Left colon (tissue), 2 donors: ENCODE data around the gene SEPTIN7. TPM values are rescaled to one million over a fixed set of nuclear protein-coding genes. Genes with fewer than 3 reads are reported as not detected.
A peak's percentile ranks its signal among the peaks of the same experiment; 100 is the strongest.

Experiments
- ATAC-seq: fragments of 200-7000 bp; cut with Tn5 transposase; one replicate; pipeline ENCODE4 v1.9.1; 2020; ENCODE audit warnings: mild to moderate bottlenecking, moderate library complexity
- DNase-seq, 2 donors: peaks; one replicate each; pipeline ENCODE4 v3.0.0-alpha.2; 2020
- intact Hi-C, 2 donors: fragments of 100-400 bp; cut with DNase I in 1 of 2; cut with micrococcal nuclease in 1 of 2; formaldehyde crosslinking; loops; one replicate each; pipeline versions ENCODE4 v1.11.2 to v1.14.0; 2022; cut with DNase I, micrococcal nuclease
- total RNA-seq, 2 donors: library from RNA; stranded (reverse); fragmentation: NEBNext Ultra II Directional; extraction: Animal tissue kit (Norgen Biotek cat#: 25700); gene quantifications; one replicate each; pipeline ENCODE4 v1.2.1, GENCODE V29; 2021
- donor health status: DM: no; HTN: no; CAD: no.
- donor health status: DM: yes; HTN: yes; CAD: no.

The SEPTIN7 gene
- total RNA-seq, 2 donors from 2014 or later = 107 to 131 TPM

- intact Hi-C loops = no loop called here
- DNase-seq = no peak
- no peak for ATAC-seq
Measured at GRCh38 chr7:35781767-35782515, 18.9 kb upstream of the SEPTIN7 start.

DNA sequence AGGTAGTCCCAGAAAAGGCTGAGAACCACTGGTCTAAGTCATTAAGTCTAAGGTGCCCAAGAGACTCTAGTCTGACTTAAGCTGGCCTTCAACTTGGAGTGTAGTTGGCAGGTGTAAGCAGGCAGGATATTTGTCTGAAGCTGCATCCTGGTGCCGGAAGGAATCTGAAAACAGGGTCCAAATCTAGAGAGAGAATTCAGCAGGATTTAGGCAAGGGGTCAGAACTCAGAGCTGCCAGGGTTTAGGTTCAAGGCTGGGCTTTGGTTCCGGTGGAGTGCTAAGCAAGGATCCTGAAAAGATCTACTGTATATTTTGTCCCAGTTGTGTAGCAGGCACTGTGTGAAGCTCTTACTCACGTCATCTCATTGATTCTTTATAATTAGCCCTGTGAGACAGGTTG, 16.5 kb upstream of the SEPTIN7 start:
- intact Hi-C loops = no loop called here
- DNase-seq = no peak
- no peak for ATAC-seq

GRCh38 chr7:35785250-35785649, 15.6 kb upstream of the SEPTIN7 start:
- no peak for ATAC-seq
- intact Hi-C loops = no loop called here
- no peak for DNase-seq

DNA sequence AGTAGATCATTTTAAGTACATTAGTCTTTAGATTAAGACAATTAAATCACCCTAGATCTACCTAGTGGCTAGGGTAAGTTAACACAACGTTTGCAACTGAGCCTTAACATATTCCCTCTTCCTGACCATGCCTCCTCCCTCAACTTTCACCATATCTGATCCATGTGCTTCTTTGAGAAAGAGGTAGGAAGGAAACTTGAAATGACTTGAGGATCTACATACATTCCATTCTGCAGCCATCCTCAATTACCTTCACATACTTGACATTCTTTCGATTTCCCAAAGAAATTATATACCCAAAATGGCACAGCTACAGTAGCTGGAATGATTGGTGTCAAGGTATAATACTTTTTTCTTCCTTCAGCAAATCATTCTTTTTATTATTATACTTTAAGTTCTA, 12.9 kb upstream of the SEPTIN7 start:
- intact Hi-C loops = no loop called here
- ATAC-seq = no peak
- DNase-seq = no peak

GRCh38 chr7:35792472-35792871, 8.4 kb upstream of the SEPTIN7 start:
- ATAC-seq (no peak), DNase-seq (no peak)
- intact Hi-C loops = no loop called here

GRCh38 chr7:35792873-35793489, 7.9 kb upstream of the SEPTIN7 start:
- DNase-seq = no peak
- no peak for ATAC-seq

DNA sequence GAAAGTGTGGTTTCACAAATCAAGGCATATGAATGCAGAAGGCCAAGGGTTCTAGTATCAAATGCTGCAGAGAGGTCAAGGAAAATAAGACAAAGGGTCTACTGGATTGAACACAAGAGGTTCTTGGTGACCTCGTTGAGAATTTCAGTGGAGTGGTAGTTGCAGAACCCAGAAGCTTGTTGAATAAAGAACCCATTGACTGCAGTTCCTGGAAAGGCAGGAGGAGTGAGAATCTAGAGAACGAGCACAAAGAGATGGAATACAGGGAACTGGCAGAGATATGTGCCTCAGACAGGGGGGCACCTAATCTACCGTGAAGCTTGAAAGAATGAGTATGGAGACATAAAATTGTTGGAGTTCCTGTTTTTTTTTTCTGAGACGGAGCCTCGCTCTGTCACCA, 3.5 kb upstream of the SEPTIN7 start:
- DNase-seq = no peak
- intact Hi-C loops = no loop called here
- no peak for ATAC-seq

More at GRCh38 chr7:35792873-35793489, 7.9 kb upstream of the SEPTIN7 start:
- intact Hi-C loops = no loop called here

GRCh38 chr7:35799846-35800717, 775 bp upstream of the SEPTIN7 start:
- peak; percentile 67 for ATAC-seq
- intact Hi-C loops = loop anchor here in 1 of 2 donors (5.0 kb wide), 1 partner anchor 88 kb away; no protein-coding TSS in a partner anchor
- DNase-seq = peak; percentile 90

GRCh38 chr7:35801392-35802101, 690 bp downstream of the SEPTIN7 start:
- DNase-seq = peak; percentile 74 to 79
- intact Hi-C loops = loop anchor here in 1 of 2 donors (5.0 kb wide), 1 partner anchor 89 kb away; no protein-coding TSS in a partner anchor
- ATAC-seq = peak; percentile 55

DNA sequence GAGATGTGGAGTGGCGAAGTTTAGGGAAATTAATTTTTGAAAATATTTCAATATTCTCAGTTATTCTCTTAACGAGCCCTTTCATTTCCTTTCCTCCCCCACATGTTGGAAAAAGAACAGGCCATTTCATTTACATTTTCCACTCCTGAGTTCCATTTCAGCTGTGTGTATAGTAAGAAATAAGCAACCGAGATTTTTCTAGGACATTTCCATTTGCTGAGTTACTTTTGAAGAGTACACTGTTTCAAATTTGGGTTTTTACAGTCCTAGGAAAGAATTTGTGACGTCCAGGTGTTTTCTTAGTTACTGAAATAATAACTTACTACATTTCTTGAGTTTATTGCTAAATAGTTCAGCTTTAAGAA, 1.2 kb downstream of the SEPTIN7 start:
- no peak for DNase-seq
- intact Hi-C loops = loop anchor here in 1 of 2 donors (5.0 kb wide), 1 partner anchor 90 kb away; no protein-coding TSS in a partner anchor
- ATAC-seq = no peak

GRCh38 chr7:35802649-35803048, 1.8 kb downstream of the SEPTIN7 start:
- intact Hi-C loops = loop anchor here in 1 of 2 donors (5.0 kb wide), 1 partner anchor 90 kb away; no protein-coding TSS in a partner anchor
- no peak for ATAC-seq
- no peak for DNase-seq

DNA sequence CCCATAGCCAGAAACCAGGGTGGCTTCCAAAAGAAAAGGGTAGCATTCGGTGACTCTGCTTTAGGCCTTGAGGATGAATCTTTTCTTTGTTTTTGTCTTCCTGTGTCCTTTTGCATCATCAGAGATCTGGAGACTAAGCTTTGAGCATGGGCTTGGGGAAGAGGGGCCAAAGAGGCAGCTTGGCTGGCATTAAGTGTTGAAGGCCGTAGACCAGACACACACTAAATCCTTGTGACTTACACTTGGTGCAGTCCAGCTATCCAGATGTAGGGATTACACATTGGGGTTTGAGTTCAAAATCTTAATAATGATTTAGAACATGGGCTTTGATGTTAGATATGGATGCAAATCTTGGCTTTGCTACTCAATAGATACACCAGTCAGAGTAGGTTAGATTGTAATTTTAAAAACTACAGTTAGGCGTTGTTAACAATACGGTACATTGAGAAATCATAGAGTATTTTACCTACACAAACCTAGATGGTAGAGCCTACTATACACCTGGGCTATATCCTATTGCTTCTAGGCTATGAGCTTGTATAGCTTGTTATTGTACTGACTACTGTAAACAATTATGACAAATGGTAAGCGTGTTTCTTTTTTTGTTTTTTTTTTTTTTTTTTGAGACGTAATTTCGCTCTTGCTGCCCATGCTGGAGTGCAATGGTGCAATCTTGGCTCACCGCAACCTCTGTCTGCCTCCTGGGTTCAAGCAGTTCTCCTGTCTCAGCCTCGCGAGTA, 3.5 kb downstream of the SEPTIN7 start:
- DNase-seq (no peak), ATAC-seq (no peak)
- intact Hi-C loops = loop anchor here in 1 of 2 donors (5.0 kb wide), 1 partner anchor 92 kb away; no protein-coding TSS in a partner anchor

DNA sequence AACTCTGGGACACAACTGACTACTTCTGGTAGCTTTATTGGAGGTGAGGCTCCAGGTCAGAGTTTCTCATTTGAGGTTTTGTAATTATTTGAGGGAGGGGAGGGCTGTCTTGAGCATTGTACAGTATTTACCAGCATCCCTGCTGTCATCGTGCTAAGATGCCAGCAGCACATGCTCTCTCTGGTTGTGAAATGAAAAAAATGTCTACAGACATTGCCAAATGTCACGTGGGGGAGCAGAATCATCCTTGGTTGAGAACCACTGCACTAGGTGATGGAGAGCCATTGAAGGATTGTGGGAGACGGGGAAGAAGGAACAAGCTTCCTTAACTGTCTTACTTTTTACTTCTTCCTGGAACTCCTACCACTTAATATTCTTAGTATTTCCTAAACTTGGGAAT, 5.0 kb downstream of the SEPTIN7 start:
- DNase-seq (no peak), ATAC-seq (no peak)
- intact Hi-C loops = no loop called here

GRCh38 chr7:35816514-35816913, 15.7 kb downstream of the SEPTIN7 start:
- ATAC-seq (no peak), DNase-seq (no peak)
- intact Hi-C loops = no loop called here

DNA sequence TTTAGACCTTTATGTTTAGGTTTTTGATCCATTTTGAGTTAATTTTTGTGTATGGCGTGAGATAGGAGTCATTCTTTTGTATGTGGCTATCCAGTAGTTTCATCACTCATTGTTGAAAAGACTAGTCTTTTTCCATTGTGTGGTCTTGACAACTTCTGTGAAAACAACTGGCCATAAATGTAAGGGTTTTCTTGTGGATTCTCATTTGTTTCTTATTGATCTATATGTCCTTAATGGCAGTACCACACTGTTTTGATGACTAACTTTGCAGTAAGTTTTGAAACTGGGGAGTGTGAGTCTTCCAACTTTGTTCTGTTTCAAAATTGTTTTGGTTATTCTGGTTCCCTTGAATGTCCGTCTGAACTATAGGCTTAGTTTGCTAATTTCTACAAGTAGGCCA, 16.3 kb downstream of the SEPTIN7 start:
- no peak for DNase-seq
- no peak for ATAC-seq
- intact Hi-C loops = no loop called here

GRCh38 chr7:35817930-35818329, 17.1 kb downstream of the SEPTIN7 start:
- intact Hi-C loops = no loop called here
- no peak for DNase-seq
- ATAC-seq = no peak

DNA sequence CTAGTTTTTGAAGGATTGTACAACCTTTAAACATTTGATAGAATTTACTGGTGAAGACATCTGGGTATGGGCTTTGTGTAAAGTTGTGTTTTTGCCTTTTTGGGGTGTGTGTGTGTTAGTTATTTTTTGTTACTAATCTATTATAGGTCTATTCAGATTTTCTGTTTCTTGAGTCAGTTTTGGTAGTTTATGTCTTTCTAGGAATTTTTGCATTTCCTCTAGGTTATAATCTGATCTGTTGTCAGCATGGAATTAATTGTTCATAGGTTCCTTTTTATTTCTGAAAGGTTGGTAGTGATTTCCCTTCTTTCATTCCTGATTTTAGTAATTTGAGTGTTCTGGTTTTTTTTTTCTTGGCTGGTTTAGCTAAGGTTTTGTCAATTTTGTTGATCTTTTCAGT, 17.7 kb downstream of the SEPTIN7 start:
- no peak for DNase-seq
- intact Hi-C loops = no loop called here
- no peak for ATAC-seq

GRCh38 chr7:35819310-35819709, 18.5 kb downstream of the SEPTIN7 start:
- no peak for ATAC-seq
- intact Hi-C loops = no loop called here
- DNase-seq = no peak
